CD4-positive, alpha-beta T cell treated with Interleukin-2 at 100 ng/mL for 4 hours (primary cell): ENCODE data around the gene SERPINI2.

Experiments used
- DNase-seq: peaks from one replicate; pipeline ENCODE4 v3.0.0-alpha.2; 2020; ENCODE audit warnings: low spot score

SERPINI2 gene, protein sequence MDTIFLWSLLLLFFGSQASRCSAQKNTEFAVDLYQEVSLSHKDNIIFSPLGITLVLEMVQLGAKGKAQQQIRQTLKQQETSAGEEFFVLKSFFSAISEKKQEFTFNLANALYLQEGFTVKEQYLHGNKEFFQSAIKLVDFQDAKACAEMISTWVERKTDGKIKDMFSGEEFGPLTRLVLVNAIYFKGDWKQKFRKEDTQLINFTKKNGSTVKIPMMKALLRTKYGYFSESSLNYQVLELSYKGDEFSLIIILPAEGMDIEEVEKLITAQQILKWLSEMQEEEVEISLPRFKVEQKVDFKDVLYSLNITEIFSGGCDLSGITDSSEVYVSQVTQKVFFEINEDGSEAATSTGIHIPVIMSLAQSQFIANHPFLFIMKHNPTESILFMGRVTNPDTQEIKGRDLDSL

GRCh38 chr3:167473863-167474262, at the start of gene SERPINI2:
Gene SERPINI2 (minus strand): TSS chr3:167474042. CDS start chr3:167471834, 2,208 bp downstream.
- DNase-seq, result no peak

DNA sequence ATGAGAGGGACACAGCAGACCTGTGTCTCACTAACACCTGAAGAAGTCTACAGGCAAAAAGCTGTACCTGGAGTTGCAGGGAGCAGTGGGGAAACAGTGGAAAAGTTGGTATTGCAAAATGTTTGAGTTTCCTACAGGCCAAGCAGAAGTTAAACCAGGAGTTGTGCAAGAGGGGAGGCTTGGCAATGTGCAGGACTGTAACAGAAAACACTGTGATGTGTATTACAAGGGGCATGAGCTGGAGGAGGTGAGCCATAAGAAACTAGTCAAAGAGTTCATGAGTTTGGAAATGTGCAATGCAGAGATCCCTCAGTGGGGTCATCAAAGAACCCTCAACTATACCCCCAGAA, 47.1 kb upstream of the SERPINI2 start:
- no peak for DNase-seq

GRCh38 chr3:167520266-167521005, 46.6 kb upstream of the SERPINI2 start:
- no peak for DNase-seq

DNA sequence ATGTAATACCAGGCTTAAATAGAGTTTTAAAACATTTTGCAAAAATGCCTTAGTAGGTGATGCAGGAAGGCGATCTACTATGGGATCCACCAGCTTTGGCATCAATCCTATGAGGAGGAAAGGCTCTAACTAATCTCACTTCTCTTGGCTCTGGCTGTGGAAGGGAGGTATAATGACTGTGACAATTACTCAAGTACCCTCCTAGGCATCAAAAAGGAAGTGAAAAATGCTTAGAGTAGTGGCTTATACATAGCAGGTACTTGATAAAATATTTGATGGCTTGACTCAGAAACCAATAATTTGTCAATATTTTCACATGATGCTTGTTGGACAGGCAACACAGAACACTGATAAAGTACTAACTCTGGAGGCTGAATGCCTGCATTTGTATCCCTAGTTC, 34.1 kb upstream of the SERPINI2 start:
- DNase-seq, result no peak

- no peak for DNase-seq
Measured at GRCh38 chr3:167502401-167502800, 28.6 kb upstream of the SERPINI2 start.

DNA sequence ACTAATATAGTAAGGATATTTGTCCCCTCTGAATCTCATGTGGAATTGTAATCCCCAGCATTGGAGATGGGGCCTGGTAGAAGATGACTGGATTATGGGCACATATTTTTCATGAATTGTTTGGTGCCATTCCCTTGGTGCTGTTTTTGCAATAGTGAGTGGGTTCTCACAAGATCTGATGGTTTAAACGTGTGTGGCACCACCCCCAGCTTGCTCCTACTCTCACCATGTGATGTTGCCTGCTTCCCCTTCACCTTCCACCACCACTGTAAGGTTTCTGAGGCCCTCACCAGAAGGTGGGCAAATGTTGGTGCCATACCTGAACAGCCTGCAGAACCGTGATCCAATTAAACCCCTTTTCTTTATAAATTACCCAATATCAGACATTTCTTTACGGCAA, 28.1 kb upstream of the SERPINI2 start:
- DNase-seq, result no peak

DNA sequence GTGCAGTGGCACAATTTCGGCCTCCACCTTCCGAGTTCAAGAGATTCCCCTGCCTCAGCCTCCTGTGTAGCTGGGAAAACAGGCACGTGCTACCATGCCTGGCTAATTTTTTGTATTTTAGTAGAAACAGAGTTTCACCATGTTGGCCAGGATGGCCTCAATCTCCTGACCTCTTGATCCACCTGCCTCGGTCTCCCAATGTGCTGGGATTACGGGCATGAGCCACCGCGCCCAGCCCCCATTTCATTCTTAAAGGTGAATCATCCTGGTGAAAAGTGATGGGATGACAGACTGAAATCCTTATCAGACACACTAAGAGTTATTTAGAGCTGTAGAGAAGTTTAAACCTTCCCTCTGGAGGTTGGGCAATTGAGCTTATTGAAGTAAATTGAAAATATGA, 24.1 kb upstream of the SERPINI2 start:
- DNase-seq, result no peak

- DNase-seq, result no peak
Measured at GRCh38 chr3:167493244-167493643, 19.4 kb upstream of the SERPINI2 start.

DNA sequence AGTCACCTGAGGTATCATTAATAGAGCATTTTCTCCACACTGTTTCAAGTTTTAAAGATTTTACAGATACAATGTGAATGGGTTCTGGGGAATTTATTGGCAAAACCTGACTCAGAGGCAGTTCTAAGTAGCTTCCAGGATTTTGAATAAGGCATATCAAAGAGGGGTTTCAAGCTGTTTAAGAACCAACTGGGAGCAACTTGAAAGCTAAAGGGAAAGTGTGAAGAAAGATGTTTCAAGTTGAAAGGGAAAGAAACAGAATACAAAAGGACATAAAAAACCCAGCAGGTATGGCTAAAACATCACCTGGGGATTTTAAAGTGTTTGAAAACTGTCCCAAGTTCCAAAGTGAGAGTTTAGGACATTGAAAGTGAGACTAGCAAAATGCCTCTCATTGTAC, 17.8 kb upstream of the SERPINI2 start:
- DNase-seq, result no peak

DNA sequence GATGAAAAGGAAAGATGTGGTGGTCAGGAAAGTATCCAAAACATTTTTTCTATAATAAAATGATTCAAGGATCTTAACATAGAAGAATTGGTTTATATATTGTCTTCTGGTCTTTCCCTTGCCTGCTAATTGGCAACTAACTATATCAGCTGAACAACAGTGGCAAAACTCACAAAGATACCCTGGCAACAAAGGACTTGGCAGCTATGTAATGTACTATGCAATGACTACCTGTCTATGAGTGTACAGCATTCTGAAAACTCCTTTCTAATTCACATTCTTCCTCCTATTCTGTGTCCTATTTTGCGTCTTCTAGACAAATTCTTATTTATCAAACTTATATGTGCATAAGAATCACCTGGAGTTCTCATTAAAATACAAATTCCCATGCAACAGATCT, 15.7 kb upstream of the SERPINI2 start:
- DNase-seq, result no peak

GRCh38 chr3:167487556-167487955, 13.7 kb upstream of the SERPINI2 start:
- DNase-seq, result no peak

DNA sequence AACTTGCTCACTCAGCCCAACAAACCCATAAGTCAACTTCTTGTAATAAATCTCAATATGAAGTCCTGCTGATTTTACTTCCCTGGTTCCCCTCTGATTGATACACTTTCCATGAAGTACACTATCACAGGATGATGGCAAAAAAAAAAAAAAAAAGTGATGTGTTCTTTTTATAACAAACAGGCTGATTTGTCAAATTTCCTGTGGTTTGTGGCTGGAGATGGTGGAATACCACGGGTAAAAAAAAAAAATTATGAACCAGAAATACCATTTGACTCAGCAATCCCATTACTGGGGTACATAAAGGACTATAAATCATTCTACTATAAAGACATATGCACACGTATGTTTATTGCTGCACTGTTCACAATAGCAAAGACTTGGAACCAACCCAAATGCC, 10.7 kb upstream of the SERPINI2 start:
- DNase-seq, result no peak

DNA sequence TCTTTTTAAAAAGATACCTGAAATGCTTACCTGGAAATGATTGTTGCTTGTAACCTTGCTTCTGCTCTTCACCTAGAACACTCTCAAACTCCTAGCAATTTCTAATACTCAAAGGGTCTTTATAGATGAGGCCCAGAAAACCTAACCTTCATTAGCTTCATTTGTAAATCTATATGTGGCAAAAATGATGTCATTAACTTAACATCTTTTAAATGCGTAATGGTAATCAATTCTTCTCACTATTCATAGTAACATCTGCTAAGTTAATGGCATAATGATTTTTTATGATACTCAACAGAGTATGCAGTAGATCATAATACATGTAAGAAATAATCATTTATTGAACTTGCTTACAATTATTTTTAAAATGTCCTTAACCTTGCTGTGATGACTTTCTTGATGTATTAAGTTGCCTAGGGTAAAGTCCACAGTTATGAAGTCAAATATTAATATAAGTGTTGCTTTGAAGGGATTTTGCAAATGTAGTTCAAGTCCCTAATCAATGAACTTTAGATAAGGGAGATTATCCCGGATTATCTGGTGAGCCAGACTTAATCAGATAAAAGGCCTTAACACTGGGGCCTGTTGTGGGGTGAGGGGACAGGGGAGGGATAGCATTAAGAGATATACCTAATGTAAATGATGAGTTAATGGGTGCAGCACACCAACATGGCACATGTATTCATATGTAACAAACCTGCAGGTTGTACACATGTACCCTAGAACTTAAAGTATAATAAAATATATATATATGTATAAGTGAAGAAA, 10.1 kb upstream of the SERPINI2 start:
- DNase-seq, result no peak

DNA sequence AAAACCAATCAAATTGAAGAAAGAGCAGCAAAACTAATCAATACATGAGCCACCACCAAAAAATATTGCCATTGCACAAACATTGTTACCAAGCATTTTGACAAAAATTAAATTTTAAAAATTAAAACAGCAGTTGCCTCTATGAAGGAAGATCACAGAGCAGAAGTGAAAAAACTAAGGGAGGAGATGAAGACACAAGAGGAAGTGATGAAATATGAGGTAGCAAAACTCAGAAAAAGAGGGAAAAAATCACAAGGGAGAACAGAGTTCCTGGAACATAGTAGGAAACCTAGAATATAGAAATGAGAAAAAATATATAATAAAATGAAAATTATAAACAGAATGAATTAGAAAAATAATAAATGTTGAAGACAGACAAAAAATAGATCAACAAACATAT, 7.3 kb upstream of the SERPINI2 start:
- no peak for DNase-seq

DNA sequence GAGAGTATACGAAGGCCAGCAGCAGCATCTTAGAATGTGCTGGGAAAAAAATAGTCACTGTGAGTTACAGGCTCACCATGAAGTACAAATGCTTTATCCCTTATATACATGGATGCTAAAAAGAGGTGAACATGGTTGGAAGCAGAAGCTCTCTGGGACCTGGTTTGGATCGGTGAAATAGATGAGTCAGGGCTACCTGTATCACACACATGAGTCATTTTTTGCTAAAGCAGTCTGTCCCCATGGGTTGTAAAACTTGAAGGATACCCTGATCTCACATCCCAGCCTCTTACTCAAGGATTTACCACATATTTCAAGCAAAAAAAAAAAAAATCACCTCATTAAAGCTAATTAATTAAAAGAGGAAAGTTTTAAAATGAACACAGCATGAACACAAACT, 6.9 kb upstream of the SERPINI2 start:
- DNase-seq, result no peak

- no peak for DNase-seq
Measured at GRCh38 chr3:167469381-167469780, 4.5 kb downstream of the SERPINI2 start.

- DNase-seq, result no peak
Measured at GRCh38 chr3:167467848-167468611, 5.8 kb downstream of the SERPINI2 start.

GRCh38 chr3:167466966-167467365, 6.9 kb downstream of the SERPINI2 start:
- DNase-seq, result no peak

DNA sequence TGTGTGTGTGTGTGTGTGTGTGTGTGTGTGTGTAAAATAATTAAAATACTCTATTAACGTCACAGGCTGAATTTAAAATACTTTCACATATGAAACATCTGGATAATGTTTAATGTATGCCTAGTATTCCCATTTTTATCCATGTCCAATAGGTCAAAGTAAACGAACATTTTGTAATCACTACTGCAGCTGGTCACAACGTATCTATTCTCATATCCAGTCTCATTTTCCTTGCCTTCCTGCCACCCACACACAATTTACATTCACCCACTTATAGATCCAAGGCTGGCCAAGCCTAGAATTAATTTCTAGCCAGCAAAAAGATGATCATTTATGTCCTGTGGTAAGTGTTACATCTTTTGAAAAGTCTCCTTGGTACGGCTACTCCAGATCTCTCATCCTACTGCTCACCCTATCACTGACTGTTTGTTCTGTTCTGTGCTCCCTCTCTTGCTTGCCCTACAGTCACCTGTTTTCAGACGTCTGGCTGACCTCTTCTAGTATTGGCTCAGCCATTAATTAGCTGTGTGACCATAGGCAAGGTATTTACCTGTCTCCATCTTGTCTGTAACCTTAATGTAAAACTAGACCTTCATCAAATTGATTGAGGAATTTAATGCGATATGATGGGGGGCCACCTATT, 17.6 kb downstream of the SERPINI2 start:
- no peak for DNase-seq

DNA sequence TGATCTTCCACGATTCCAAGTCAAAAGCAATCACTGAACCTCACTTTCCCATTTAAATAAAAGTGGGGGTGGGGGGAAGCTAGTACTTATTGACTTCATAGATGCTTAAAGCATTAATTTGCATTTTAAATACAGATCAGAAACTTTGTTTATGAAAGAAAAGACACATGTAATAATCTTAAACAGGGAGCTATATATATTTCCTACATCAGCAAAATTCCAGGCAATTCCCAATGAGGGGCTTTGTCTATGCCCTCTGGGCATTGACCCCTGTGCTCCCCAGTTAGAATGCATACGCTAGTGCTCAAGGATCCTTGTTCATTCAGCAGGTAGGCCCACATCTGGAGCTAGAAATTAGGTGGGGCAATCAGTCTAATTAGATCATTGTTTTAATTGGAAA, 20.0 kb downstream of the SERPINI2 start:
- DNase-seq, result no peak

GRCh38 chr3:167451282-167451681, 22.6 kb downstream of the SERPINI2 start:
- no peak for DNase-seq

DNA sequence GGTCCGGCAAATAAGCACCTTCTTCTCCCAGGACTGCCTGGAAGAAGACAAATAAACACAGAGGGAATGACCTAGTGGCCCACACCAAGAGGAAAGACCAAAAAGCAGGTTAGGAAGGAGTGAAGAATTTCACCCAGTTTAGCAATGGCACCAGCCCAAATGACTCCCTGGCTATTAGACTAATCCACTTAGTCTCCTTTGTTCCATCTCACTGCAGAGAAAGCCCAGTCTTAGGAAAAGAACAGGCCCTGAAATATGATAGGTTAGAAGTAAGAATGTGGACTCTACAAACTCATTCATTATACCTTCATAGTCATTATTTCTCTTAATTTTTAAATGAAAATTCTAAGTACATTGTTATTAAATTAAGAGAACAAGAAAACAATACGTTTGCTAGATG, 23.2 kb downstream of the SERPINI2 start:
- no peak for DNase-seq
